ENCODE measurements around the gene USP17L11.
"Not testable (repeated sequence)": the region's sequence is repeated elsewhere in the genome, so short reads cannot be mapped to it uniquely, and the experiment has no call there.

USP17L11 gene

GRCh38 chr4:9215105-9215504 lies at the start of gene USP17L11:
TSS of gene USP17L11 (plus strand) at chr4:9215405. CDS start at chr4:9215405, 0 bp downstream.
- DNase-seq: not testable (repeated sequence)

GRCh38 chr4:9165990-9166389 lies 49.2 kb upstream of the USP17L11 start:
- DNase-seq: not testable (repeated sequence)

- not testable (repeated sequence) for DNase-seq
Observed at GRCh38 chr4:9169791-9170459, 45.3 kb upstream of the USP17L11 start, which contains the start of gene FAM90A26. TSS of gene FAM90A26 (plus strand) at chr4:9170409. CDS start at chr4:9173173, 2,764 bp downstream.

GRCh38 chr4:9210357-9210756 lies 4.8 kb upstream of the USP17L11 start, which contains the start of gene USP17L10:
TSS of gene USP17L10 (plus strand) at chr4:9210657. CDS start at chr4:9210657, 0 bp downstream.
- DNase-seq: not testable (repeated sequence)

GRCh38 chr4:9214701-9215100 lies 504 bp upstream of the USP17L11 start:
- DNase-seq: not testable (repeated sequence)

- not testable (repeated sequence) for DNase-seq
Observed at GRCh38 chr4:9219852-9220251, 4.6 kb downstream of the USP17L11 start, which contains the start of gene USP17L12. TSS of gene USP17L12 (plus strand) at chr4:9220152. CDS start at chr4:9220152, 0 bp downstream.

- DNase-seq: not testable (repeated sequence)
Observed at GRCh38 chr4:9224596-9224995, 9.4 kb downstream of the USP17L11 start, which contains the start of gene USP17L13. TSS of gene USP17L13 (plus strand) at chr4:9224896. CDS start at chr4:9224896, 0 bp downstream.

- DNase-seq: not testable (repeated sequence)
Observed at GRCh38 chr4:9230249-9230648, 15.0 kb downstream of the USP17L11 start.

GRCh38 chr4:9234085-9234484 lies 18.9 kb downstream of the USP17L11 start, which contains the start of gene USP17L15:
TSS of gene USP17L15 (plus strand) at chr4:9234385. CDS start at chr4:9234385, 0 bp downstream.
- not testable (repeated sequence) for DNase-seq

- not testable (repeated sequence) for DNase-seq
Observed at GRCh38 chr4:9238461-9238860, 23.3 kb downstream of the USP17L11 start.

GRCh38 chr4:9243579-9243978 lies 28.4 kb downstream of the USP17L11 start, which contains the start of gene USP17L17:
TSS of gene USP17L17 (plus strand) at chr4:9243879. CDS start at chr4:9243879, 0 bp downstream.
- not testable (repeated sequence) for DNase-seq

- not testable (repeated sequence) for DNase-seq
Observed at GRCh38 chr4:9247953-9248680, 32.9 kb downstream of the USP17L11 start, which contains the start of gene USP17L18. TSS of gene USP17L18 (plus strand) at chr4:9248630. CDS start at chr4:9248630, 0 bp downstream.

GRCh38 chr4:9253078-9253477 lies 37.9 kb downstream of the USP17L11 start, which contains the start of gene USP17L19:
TSS of gene USP17L19 (plus strand) at chr4:9253378. CDS start at chr4:9253378, 0 bp downstream.
- not testable (repeated sequence) for DNase-seq

- DNase-seq: not testable (repeated sequence)
Observed at GRCh38 chr4:9257824-9258223, 42.6 kb downstream of the USP17L11 start, which contains the start of gene USP17L20. TSS of gene USP17L20 (plus strand) at chr4:9258124. CDS start at chr4:9258124, 0 bp downstream.

GRCh38 chr4:9262572-9262971 lies 47.4 kb downstream of the USP17L11 start, which contains the start of gene USP17L21:
TSS of gene USP17L21 (plus strand) at chr4:9262872. CDS start at chr4:9262872, 0 bp downstream.
- DNase-seq: not testable (repeated sequence)

All from DMS79 (cell line).